ENCODE results near the gene C1orf21.

Gene C1orf21

GRCh38 chr1:184445997-184446396, 59.2 kb downstream of the C1orf21 start:
- no peaks in the 10 kb centered on the region for H3K36me3 ChIP-seq (ENCODE audit: control insufficient read depth, low read length)
- H3K9me2 ChIP-seq (replicated peaks; ENCODE audit: control insufficient read depth, low read length) = no peaks in the 10 kb centered on the region
- no peak overlapping the region for H3K4me3 ChIP-seq (ENCODE audit: low read length)
- no peak overlapping the region for H3K4me2 ChIP-seq (ENCODE audit: low read length)
- no peaks in the 10 kb centered on the region for H3K27me3 ChIP-seq (ENCODE audit: control insufficient read depth, low read length)
- H3F3A ChIP-seq (ENCODE audit: control insufficient read depth, insufficient read depth) = no peaks in the 10 kb centered on the region
- no peaks in the 10 kb centered on the region for H3K79me2 ChIP-seq (ENCODE audit: control insufficient read depth, low read length)
- H3K27ac ChIP-seq (ENCODE audit: low read depth, low read length) = no peak overlapping the region
- no peaks in the 10 kb centered on the region for H3K4me1 ChIP-seq (ENCODE audit: control insufficient read depth, low read length)
- H3K9me3 ChIP-seq (ENCODE audit: control insufficient read depth, insufficient read depth, low read length) = no peaks in the 10 kb centered on the region
- no peaks in the 10 kb centered on the region for H4K20me1 ChIP-seq (ENCODE audit: control insufficient read depth, insufficient read depth, low read depth, low read length)
- TF ChIP-seq CTCF (IDR thresholded peaks at IDR 0.05; ENCODE audit: low read depth, low read length, poor library complexity, severe bottlenecking) (no peak), EZH2phosphoT487 (IDR thresholded peaks at IDR 0.05; ENCODE audit: borderline replicate concordance, low read length) (no peak)

GRCh38 chr1:184447651-184448185, 60.9 kb downstream of the C1orf21 start:
- Histone ChIP-seq H4K20me1 (ENCODE audit: control insufficient read depth, insufficient read depth, low read depth, low read length) (no peaks in the 10 kb centered on the region), H3K36me3 (ENCODE audit: control insufficient read depth, low read length) (no peaks in the 10 kb centered on the region), H3K9me3 (ENCODE audit: control insufficient read depth, insufficient read depth, low read length) (no peaks in the 10 kb centered on the region), H3K9me2 (replicated peaks; ENCODE audit: control insufficient read depth, low read length) (no peaks in the 10 kb centered on the region), H3K27ac (ENCODE audit: low read depth, low read length) (no peak overlapping the region), H3K4me1 (ENCODE audit: control insufficient read depth, low read length) (no peaks in the 10 kb centered on the region), H3K4me2 (ENCODE audit: low read length) (no peak overlapping the region), H3F3A (ENCODE audit: control insufficient read depth, insufficient read depth) (no peaks in the 10 kb centered on the region), H3K79me2 (ENCODE audit: control insufficient read depth, low read length) (no peaks in the 10 kb centered on the region), H3K27me3 (ENCODE audit: control insufficient read depth, low read length) (no peaks in the 10 kb centered on the region), H3K4me3 (ENCODE audit: low read length) (no peak overlapping the region)
- TF ChIP-seq EZH2phosphoT487 (IDR thresholded peaks at IDR 0.05; ENCODE audit: borderline replicate concordance, low read length) (no peak), CTCF (IDR thresholded peaks at IDR 0.05; ENCODE audit: low read depth, low read length, poor library complexity, severe bottlenecking) (no peak)

GRCh38 chr1:184449916-184450315, 63.1 kb downstream of the C1orf21 start:
- Histone ChIP-seq H3K4me3 (ENCODE audit: low read length) (no peak overlapping the region), H4K20me1 (ENCODE audit: control insufficient read depth, insufficient read depth, low read depth, low read length) (no peaks in the 10 kb centered on the region), H3K27me3 (ENCODE audit: control insufficient read depth, low read length) (no peaks in the 10 kb centered on the region), H3K9me2 (replicated peaks; ENCODE audit: control insufficient read depth, low read length) (no peaks in the 10 kb centered on the region), H3K36me3 (ENCODE audit: control insufficient read depth, low read length) (no peaks in the 10 kb centered on the region), H3F3A (ENCODE audit: control insufficient read depth, insufficient read depth) (no peaks in the 10 kb centered on the region), H3K9me3 (ENCODE audit: control insufficient read depth, insufficient read depth, low read length) (no peaks in the 10 kb centered on the region), H3K79me2 (ENCODE audit: control insufficient read depth, low read length) (no peaks in the 10 kb centered on the region), H3K4me1 (ENCODE audit: control insufficient read depth, low read length) (no peaks in the 10 kb centered on the region), H3K27ac (ENCODE audit: low read depth, low read length) (no peak overlapping the region), H3K4me2 (ENCODE audit: low read length) (no peak overlapping the region)
- no peak for TF ChIP-seq EZH2phosphoT487 (IDR thresholded peaks at IDR 0.05; ENCODE audit: borderline replicate concordance, low read length)
- TF ChIP-seq CTCF (IDR thresholded peaks at IDR 0.05; ENCODE audit: low read depth, low read length, poor library complexity, severe bottlenecking) = no peak

Measured in DOHH2 (cell line).